ENCODE measurements around the gene EML3. TPM values are rescaled to one million over a fixed set of nuclear protein-coding genes. Genes with fewer than 3 reads are reported as not detected.
A peak's percentile ranks its signal among the peaks of the same experiment; 100 is the strongest.
"Not testable (repeated sequence)": the region's sequence is repeated elsewhere in the genome, so short reads cannot be mapped to it uniquely, and the experiment has no call there.

EML3 gene
- polyA plus RNA-seq (2013, experiment 1 of 2; ENCODE audit: insufficient read length) = 32.3 TPM
- polyA plus RNA-seq (2013, experiment 2 of 2; ENCODE audit: insufficient read length) = 28.2 TPM

- DNase-seq = peak; percentile 84
Measured at GRCh38 chr11:62612366-62613290, at the start of gene EML3, which contains the start of gene ROM1. TSS of gene EML3 (minus strand) at chr11:62612775. CDS start at chr11:62612457, 318 bp downstream. TSS of gene ROM1 (plus strand) at chr11:62613257. CDS start at chr11:62613282, 25 bp downstream.

GRCh38 chr11:62656796-62657429 lies 44.3 kb upstream of the EML3 start:
- DNase-seq = no peak

- DNase-seq = peak; percentile 7
Measured at GRCh38 chr11:62654297-62654696, 41.7 kb upstream of the EML3 start.

- no peak for DNase-seq
Measured at GRCh38 chr11:62652161-62653006, 39.8 kb upstream of the EML3 start.

- not testable (repeated sequence) for DNase-seq
Measured at GRCh38 chr11:62650283-62650682, 37.7 kb upstream of the EML3 start.

- no peak for DNase-seq
Measured at GRCh38 chr11:62649486-62649885, 36.9 kb upstream of the EML3 start.

- no peak for DNase-seq
Measured at GRCh38 chr11:62648967-62649364, 36.4 kb upstream of the EML3 start.

GRCh38 chr11:62648185-62648966 lies 35.8 kb upstream of the EML3 start:
- DNase-seq = no peak

GRCh38 chr11:62647609-62648005 lies 35.0 kb upstream of the EML3 start:
- DNase-seq = no peak

GRCh38 chr11:62646825-62647608 lies 34.4 kb upstream of the EML3 start:
- DNase-seq = no peak

GRCh38 chr11:62645946-62646824 lies 33.6 kb upstream of the EML3 start, which contains the start of gene GANAB:
TSS of gene GANAB (minus strand) at chr11:62646613. CDS start at chr11:62646599, 14 bp downstream.
- peak; percentile 98 for DNase-seq

GRCh38 chr11:62645671-62645945 lies 33.0 kb upstream of the EML3 start:
- DNase-seq = no peak

GRCh38 chr11:62644220-62644619 lies 31.6 kb upstream of the EML3 start:
- DNase-seq = no peak

- no peak for DNase-seq
Measured at GRCh38 chr11:62632492-62632891, 19.9 kb upstream of the EML3 start.

GRCh38 chr11:62627713-62628112 lies 15.1 kb upstream of the EML3 start:
- no peak for DNase-seq

GRCh38 chr11:62622476-62623089 lies 10.0 kb upstream of the EML3 start:
- DNase-seq = no peak

- DNase-seq = peak; percentile 97
Measured at GRCh38 chr11:62621567-62622470, 9.2 kb upstream of the EML3 start, which contains the start of gene B3GAT3. TSS of gene B3GAT3 (minus strand) at chr11:62621986. CDS start at chr11:62621947, 39 bp downstream.

- DNase-seq = no peak
Measured at GRCh38 chr11:62621027-62621566, 8.5 kb upstream of the EML3 start.
